HG03103 (cell line): Measurements from ENCODE around the gene RELCH.
"Not testable (repeated sequence)": the region's sequence is repeated elsewhere in the genome, so short reads cannot be mapped to it uniquely, and the experiment has no call there.

Source experiments
- ATAC-seq: cut with Tn5 transposase; IDR thresholded peaks from one replicate; pipeline ENCODE4 v1.9.1; 2021; ENCODE audit warnings: low read depth; ENCODE audit not compliant: unreplicated experiment

Gene RELCH

DNA sequence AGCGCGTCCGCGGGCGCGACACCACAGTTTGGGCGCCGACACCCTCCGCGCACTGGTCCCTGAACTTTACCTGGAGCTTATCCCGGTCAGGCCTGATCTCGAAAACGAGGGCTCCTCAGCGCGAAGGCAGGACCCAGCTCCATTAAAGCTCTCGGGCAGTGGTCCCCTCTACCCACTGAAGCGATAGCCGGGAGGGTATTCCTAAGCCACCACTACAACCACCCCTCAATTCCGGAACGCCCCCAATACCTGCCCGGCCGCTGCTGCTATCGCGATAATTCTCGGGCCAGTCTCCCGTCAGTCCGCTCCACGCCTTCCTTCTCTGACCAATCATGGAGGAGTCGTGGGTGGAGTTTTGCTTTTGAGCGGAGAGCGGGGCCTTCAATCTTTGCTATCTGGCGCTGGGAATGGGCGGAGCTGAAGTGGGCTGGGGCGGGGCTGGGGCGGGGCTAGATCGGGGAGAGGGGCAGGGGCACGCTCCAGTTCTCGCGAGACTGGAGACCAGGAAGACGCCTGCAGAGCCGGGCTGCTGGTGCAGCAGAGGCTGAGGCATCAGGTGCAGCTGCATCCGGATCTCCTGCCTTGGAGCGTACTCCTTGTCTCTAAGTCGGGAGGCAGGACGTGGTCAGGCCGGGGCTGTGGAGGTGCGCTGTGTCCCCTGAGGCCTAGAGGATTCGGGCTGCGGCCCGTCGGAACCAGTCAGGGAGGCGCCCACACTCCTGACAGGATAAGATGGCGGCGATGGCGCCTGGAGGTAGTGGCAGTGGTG lies at the start of gene RELCH, which contains the start of gene PIGN:
Gene RELCH, plus strand, starts transcription at position 482 of the 769 bp plus-strand sequence. Its CDS starts 251 bp downstream, at position 733.
Gene PIGN, minus strand, starts transcription at position 283 of the 769 bp plus-strand sequence. CDS start 25,703 bp downstream, outside the sequence.
- peak; percentile 85 for ATAC-seq

DNA sequence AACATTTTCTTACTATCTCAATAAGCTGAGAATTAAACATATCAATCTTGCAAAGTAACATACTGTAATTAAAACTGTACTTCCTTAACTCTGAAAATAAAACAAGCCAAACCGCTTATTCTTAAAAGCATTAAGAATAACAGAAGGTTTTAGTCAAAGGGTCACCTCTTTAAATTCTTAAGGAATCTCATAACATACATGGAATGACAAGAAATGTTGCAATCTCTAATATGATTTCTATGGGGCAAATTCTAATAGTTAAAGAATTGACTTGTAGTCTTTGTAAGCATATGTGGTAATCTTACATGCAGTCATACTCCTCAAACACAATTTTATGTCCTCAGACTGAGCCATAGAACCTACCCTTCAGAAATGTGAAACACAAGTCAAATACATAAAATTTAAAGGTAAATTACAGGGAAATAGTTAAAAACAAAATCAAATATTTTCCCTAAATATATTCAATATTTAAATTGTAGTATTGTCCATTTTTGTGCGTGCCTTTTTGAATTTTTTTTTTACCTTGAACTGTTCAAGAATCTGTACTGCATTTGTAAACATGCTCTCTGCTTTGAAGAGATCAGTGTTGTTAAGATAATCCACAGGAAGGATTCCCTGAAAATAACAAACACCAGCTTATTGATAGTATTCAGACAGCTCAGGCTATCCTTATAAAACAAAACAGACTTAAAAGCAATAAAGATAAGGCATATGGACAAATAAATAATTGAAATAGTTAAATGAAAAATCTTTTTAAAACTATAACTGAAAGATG lies 48.4 kb upstream of the RELCH start:
- no peak for ATAC-seq

DNA sequence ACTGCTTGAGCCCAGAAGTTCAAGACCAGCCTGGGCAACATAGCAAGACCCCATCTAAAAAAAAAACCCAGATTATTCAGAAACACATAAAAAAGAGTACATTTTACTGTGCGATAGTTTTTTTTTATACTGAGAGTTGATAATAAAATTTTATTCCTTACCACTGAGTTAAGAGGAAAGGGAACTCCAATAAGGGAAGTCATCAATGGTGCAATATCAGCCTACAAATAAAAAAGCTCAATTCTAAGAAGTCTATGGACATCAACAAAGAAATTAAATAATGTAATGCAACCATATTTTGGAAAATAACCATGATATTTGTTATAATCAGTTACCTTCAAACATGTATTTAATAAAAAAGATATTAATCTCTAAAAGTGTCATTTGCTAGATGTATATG lies 46.8 kb upstream of the RELCH start:
- ATAC-seq = no peak

GRCh38 chr18:62144338-62144737 lies 42.7 kb upstream of the RELCH start:
- ATAC-seq = no peak

- no peak for ATAC-seq
These were observed 35.8 kb upstream of the RELCH start for GRCh38 chr18:62151068-62151771.

GRCh38 chr18:62152844-62153243 lies 34.2 kb upstream of the RELCH start:
- ATAC-seq = no peak

DNA sequence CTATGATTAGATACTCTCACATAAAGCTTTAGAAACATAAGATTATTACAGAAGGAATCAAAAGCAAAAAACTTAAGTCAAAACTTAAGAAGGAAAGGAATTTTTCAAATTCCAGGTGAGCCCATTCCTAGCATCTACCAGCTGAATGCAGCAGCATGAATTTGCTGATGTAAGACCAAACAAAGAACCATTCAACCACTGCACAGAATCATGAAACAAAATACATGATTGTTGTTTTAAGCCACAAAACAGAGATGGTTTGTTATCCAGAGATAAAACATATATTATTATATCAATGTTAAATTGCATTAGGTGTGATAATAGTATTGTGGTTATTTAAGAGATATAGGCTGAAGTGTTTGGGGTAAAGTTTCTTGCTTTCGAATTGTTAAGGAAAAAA lies 29.2 kb upstream of the RELCH start:
- ATAC-seq = no peak

DNA sequence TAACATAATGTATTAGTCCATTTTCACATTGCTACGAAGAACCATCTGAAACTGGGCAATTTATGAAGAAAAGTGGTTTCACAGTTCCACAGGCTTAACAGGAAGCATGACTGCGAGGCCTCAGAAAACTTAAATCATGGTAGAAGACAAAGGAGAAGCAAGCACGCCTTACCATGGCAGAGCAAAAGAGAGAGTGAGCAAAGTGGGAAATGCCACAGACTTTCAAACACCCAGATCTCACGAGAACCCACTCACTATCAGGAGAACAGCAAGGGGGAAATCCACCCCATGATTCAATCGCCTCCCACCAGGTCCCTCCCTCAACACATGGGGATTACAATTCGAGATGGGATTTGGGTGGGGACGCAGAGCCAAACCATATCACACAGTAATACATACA lies 22.7 kb upstream of the RELCH start:
- no peak for ATAC-seq

- no peak for ATAC-seq
These were observed 22.1 kb upstream of the RELCH start for GRCh38 chr18:62164855-62165487.

GRCh38 chr18:62165583-62165982 lies 21.5 kb upstream of the RELCH start:
- no peak for ATAC-seq

DNA sequence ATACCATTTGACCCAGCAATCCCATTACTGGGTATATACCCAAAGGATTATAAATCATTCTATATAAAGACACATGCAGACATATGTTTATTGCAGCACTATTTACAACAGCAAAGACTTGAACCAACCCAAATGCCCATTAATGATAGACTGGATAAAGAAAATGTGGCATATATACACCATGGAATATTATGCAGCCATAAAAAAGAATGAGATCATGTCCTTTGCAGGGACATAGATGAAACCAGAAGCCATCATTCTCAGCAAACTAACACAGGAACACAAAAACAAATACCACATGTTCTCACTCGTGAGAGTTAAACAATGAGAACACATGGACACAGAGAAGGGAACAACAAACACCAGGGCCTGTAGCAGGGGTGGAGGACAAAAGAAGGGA lies 20.5 kb upstream of the RELCH start:
- ATAC-seq = not testable (repeated sequence)

- ATAC-seq = no peak
These were observed 16.2 kb upstream of the RELCH start for GRCh38 chr18:62170857-62171256.

DNA sequence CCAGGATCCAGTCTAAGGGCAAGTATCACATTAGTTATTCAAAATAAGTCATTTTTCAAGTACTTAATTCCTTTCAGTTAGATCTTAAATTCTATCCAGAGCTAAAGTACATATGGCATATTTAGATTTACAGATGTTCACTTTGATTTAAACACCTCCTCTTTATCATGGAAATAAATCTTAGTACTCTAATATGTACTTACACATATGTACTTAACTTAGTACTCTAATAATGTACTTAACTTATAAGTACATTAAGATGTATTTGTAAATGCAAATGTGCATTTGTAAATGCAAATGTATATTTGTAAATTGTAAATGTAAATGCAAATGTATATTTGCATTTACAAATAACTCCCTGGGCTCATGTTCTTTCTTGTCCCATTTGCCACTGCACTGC lies 14.8 kb upstream of the RELCH start:
- ATAC-seq = no peak

DNA sequence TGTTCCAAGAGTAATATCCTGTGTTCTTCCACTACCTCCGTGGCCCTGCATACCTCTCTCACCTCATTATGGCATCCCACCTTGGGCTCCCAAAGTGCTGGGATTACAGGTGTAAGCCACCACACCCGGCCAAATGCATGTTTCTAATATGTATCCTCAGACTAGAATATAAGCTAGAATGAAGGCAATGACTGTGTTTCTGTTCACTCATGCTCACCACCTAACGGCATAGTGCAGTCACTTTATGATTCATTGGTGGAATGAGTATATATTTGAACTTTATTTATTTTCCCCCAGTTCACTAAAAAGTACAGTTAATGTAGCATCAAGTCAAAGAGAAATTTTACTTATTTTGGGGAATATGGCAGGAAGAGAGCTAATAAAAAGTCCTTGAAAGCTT lies 11.5 kb upstream of the RELCH start:
- no peak for ATAC-seq

DNA sequence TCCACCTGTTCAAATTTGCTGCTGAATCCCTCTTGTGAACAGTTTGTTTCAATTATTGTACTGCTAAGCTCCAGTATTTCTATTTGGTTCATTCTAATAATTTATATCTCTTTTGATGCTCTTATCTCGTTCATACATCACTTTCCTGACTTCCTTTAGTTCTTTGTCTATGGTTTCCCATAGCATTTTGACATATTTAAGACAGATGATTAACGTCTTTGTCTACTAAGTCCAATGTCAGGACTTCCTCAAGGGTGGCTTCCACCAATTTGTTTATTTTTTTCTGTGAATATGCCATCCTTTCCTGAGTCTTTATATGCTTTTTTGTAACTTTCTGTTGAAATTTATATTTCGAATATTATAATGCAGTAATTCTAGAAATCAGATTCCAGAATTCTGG lies 9.8 kb upstream of the RELCH start:
- no peak for ATAC-seq

- ATAC-seq = no peak
These were observed 7.8 kb upstream of the RELCH start for GRCh38 chr18:62179213-62179612.

DNA sequence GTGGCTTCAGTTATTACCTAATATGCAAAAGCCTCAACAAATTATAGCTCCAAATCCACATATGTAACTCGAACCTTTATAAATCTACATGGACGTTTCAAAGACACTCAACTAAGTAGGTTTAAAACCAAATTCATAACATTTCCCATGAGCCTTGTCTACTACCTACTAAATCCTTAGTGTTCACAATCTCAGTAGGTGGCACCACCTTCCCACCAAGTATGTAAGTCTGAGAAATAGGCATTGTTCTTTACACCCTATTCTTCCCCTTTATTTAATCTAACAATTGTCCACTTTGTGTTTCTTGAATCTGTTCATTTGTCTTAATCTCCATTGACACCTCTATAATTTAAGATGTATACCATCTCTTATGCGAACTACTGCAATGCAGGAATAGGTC lies 4.8 kb upstream of the RELCH start:
- no peak for ATAC-seq

DNA sequence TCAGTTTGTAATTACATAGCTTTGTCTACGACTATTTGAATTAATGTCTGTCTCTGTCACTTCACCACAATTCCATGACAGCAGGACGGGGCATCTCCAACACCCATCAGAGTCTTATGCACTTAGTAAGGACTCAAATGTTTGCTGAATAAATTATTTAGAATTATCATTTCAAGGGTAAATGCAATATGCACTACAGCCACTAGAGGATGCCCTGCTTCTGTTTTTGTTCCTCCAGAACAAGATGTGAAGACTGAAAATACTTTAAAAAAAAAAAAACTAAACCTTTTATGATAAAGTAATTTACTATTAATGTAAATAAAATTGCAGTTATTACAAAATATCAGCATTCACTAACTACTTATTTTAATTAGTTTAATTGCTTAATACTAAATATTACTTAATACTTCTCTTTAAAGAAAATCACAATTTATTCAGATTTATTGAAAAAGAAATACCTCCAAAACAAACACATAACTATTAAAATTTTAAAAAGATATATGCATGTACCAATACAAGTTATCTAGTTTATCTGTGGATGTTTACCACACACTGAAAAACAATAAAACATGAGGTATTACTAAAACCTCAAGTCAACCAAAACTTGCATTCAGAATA lies 3.4 kb upstream of the RELCH start:
- no peak for ATAC-seq

DNA sequence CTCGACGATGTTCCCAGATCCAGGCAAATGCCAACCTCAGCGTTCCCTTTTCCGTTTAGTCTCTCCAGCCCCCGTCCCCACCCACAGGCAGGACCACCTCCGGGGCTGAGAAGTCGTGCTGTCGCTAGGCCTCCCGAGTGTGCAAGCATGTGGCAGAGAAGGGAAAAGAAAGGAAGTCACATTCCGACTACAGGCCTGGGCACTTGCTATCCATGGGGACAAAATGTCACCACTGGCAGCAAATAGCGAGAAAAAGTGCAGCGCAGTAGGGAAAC lies 619 bp upstream of the RELCH start:
- no peak for ATAC-seq
